Panc1 (cell line): Measurements from ENCODE around the gene ACTR3. TPM values are rescaled to one million over a fixed set of nuclear protein-coding genes. Genes with fewer than 3 reads are reported as not detected.

Source experiments
- ATAC-seq: fragments of 200-7000 bp; cut with Tn5 transposase; 2 replicates; pipeline ENCODE4 v1.9.1; 2020; ENCODE audit warnings: mild to moderate bottlenecking, moderate library complexity
- BruUV-seq: library from RNA; stranded (reverse); fragments of 400-500 nt; replicated peaks from 2 replicates; lab custom pipeline; 2021; lab: Mats Ljungman, UMichigan
- CTCF ChIA-PET: fragments of 300-600 bp; sonication (Branson Sonifier 250); formaldehyde crosslinking; loops from one replicate; lab custom pipeline; 2022; ENCODE audit warnings: antibody characterized with exemption; lab: Charles Lee
- POLR2A ChIA-PET: fragments of 300-600 bp; sonication (Branson Sonifier 250); formaldehyde crosslinking; loops from one replicate; lab custom pipeline; 2022; ENCODE audit warnings: antibody characterized with exemption; lab: Charles Lee
- DNase-seq: peaks from one replicate; pipeline ENCODE4 v3.0.0-alpha.2; 2010; ENCODE audit warnings: low read depth, low spot score
- H3K27ac ChIP-seq: 2 replicates; pipeline ENCODE4 v1.5.1; 2011; ENCODE audit warnings: mild to moderate bottlenecking, low read length, inconsistent platforms
- H3K27me3 ChIP-seq: fragments of 200-500 bp; sonication (Bioruptor generic); 2 replicates; pipeline ENCODE4 v1.6.0; 2014; ENCODE audit warnings: low read length, inconsistent platforms; ENCODE audit not compliant: control insufficient read depth, insufficient read depth
- H3K36me3 ChIP-seq: fragments of 200-500 bp; sonication (Bioruptor generic); 2 replicates; pipeline ENCODE4 v1.5.1; 2014; ENCODE audit warnings: inconsistent platforms, mild to moderate bottlenecking, low read length, moderate library complexity; ENCODE audit not compliant: control insufficient read depth, insufficient read depth
- H3K4me1 ChIP-seq: 2 replicates; pipeline ENCODE4 v1.5.1; 2011; ENCODE audit warnings: inconsistent platforms, mild to moderate bottlenecking, low read length, moderate library complexity; ENCODE audit not compliant: control insufficient read depth, insufficient read depth
- H3K4me3 ChIP-seq, 2 experiments: 2 replicates each; pipeline ENCODE4 v1.5.1; 2011 to 2012; ENCODE audit warnings: low read depth in 2 of 2, low read length in 2 of 2, mild to moderate bottlenecking in 2 of 2, inconsistent platforms in 1 of 2, moderate library complexity in 1 of 2
- H3K9me3 ChIP-seq: fragments of 200-500 bp; sonication (Bioruptor generic); 2 replicates; pipeline ENCODE4 v1.5.1; 2014; ENCODE audit warnings: low read depth, mild to moderate bottlenecking, inconsistent platforms, low read length, moderate library complexity; ENCODE audit not compliant: control insufficient read depth, insufficient read depth
- POLR2AphosphoS5 ChIP-seq: IDR thresholded peaks from 2 replicates; pipeline ENCODE4 v1.6.1; 2012; ENCODE audit warnings: mild to moderate bottlenecking, low read depth, low read length, moderate library complexity
- SIN3A ChIP-seq: IDR thresholded peaks from 2 replicates; pipeline ENCODE4 v1.6.1; 2012; ENCODE audit warnings: low read depth, mild to moderate bottlenecking, low read length, moderate library complexity, borderline replicate concordance; ENCODE audit not compliant: insufficient read depth
- TCF7L2 ChIP-seq: IDR thresholded peaks from 2 replicates; pipeline ENCODE4 v1.6.1; 2011; ENCODE audit warnings: mild to moderate bottlenecking, low read depth, low read length, inconsistent platforms
- in situ Hi-C: cut with HindIII; loops from 2 replicates; pipeline ENCODE4 v1.10.0; 2016; ENCODE audit warnings: low sequenced_read_pairs, low pct_unique_long_range_greater_than_20kb
- intact Hi-C: fragments of 100-400 bp; cut with micrococcal nuclease; formaldehyde crosslinking; loops from one replicate; pipeline ENCODE4 v1.10.0; 2022; ENCODE audit not compliant: unreplicated experiment
- total RNA-seq: library from RNA; stranded (reverse); gene quantifications from one replicate; pipeline ENCODE4 v1.2.1, GENCODE V29; 2021; ENCODE audit not compliant: unreplicated experiment
- TF ChIP-seq, protein P1 (sequence below), 2 experiments: IDR thresholded peaks; 2 replicates each; pipeline ENCODE4 v1.6.1; 2011 to 2012; ENCODE audit warnings: low read depth in 2 of 2, control low read depth in 1 of 2, low read length in 1 of 2, mild to moderate bottlenecking in 1 of 2, moderate library complexity in 1 of 2; ENCODE audit not compliant: insufficient read depth in 1 of 2
- TF ChIP-seq, protein P2 (sequence below): fragments of 450-650 bp; IDR thresholded peaks from 2 replicates; pipeline ENCODE4 v1.5.1; 2017; ENCODE audit warnings: mild to moderate bottlenecking

ACTR3 gene
- total RNA-seq, 1 experiment from 2014 or later = 347 TPM

GRCh38 chr2:114001937-114002336 lies 112.0 kb downstream of the ACTR3 start:
- no peaks in the 10 kb centered on the region for H3K36me3 ChIP-seq
- intact Hi-C loops (no loop called here), in situ Hi-C loops (no loop called here)
- DNase-seq (no peak), ATAC-seq (no peak)
- ChIA-PET POLR2A (no interaction called here), CTCF (interaction anchor here (0.6 kb wide), 1 partner anchor 14 kb away, joined by 4 read pairs; no protein-coding TSS in a partner anchor)
- no peak for TF ChIP-seq POLR2AphosphoS5
- no peak for TF ChIP-seq TCF7L2
- TF ChIP-seq, protein P1, sequence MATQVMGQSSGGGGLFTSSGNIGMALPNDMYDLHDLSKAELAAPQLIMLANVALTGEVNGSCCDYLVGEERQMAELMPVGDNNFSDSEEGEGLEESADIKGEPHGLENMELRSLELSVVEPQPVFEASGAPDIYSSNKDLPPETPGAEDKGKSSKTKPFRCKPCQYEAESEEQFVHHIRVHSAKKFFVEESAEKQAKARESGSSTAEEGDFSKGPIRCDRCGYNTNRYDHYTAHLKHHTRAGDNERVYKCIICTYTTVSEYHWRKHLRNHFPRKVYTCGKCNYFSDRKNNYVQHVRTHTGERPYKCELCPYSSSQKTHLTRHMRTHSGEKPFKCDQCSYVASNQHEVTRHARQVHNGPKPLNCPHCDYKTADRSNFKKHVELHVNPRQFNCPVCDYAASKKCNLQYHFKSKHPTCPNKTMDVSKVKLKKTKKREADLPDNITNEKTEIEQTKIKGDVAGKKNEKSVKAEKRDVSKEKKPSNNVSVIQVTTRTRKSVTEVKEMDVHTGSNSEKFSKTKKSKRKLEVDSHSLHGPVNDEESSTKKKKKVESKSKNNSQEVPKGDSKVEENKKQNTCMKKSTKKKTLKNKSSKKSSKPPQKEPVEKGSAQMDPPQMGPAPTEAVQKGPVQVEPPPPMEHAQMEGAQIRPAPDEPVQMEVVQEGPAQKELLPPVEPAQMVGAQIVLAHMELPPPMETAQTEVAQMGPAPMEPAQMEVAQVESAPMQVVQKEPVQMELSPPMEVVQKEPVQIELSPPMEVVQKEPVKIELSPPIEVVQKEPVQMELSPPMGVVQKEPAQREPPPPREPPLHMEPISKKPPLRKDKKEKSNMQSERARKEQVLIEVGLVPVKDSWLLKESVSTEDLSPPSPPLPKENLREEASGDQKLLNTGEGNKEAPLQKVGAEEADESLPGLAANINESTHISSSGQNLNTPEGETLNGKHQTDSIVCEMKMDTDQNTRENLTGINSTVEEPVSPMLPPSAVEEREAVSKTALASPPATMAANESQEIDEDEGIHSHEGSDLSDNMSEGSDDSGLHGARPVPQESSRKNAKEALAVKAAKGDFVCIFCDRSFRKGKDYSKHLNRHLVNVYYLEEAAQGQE (IDR thresholded peaks at IDR 0.05; ENCODE audit: insufficient read depth in 1 of 2, low read depth in 2 of 2, low read length in 1 of 2) = no peak
- TF ChIP-seq, protein P2, sequence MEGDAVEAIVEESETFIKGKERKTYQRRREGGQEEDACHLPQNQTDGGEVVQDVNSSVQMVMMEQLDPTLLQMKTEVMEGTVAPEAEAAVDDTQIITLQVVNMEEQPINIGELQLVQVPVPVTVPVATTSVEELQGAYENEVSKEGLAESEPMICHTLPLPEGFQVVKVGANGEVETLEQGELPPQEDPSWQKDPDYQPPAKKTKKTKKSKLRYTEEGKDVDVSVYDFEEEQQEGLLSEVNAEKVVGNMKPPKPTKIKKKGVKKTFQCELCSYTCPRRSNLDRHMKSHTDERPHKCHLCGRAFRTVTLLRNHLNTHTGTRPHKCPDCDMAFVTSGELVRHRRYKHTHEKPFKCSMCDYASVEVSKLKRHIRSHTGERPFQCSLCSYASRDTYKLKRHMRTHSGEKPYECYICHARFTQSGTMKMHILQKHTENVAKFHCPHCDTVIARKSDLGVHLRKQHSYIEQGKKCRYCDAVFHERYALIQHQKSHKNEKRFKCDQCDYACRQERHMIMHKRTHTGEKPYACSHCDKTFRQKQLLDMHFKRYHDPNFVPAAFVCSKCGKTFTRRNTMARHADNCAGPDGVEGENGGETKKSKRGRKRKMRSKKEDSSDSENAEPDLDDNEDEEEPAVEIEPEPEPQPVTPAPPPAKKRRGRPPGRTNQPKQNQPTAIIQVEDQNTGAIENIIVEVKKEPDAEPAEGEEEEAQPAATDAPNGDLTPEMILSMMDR = no peak
- no peak for TF ChIP-seq SIN3A
- H3K4me3 ChIP-seq = no peak overlapping the region
- no TSS peak for BruUV-seq
- no peaks in the 10 kb centered on the region for H3K27me3 ChIP-seq
- H3K4me1 ChIP-seq = no peaks in the 10 kb centered on the region
- H3K9me3 ChIP-seq = no peaks in the 10 kb centered on the region
- no peak overlapping the region for H3K27ac ChIP-seq

DNA sequence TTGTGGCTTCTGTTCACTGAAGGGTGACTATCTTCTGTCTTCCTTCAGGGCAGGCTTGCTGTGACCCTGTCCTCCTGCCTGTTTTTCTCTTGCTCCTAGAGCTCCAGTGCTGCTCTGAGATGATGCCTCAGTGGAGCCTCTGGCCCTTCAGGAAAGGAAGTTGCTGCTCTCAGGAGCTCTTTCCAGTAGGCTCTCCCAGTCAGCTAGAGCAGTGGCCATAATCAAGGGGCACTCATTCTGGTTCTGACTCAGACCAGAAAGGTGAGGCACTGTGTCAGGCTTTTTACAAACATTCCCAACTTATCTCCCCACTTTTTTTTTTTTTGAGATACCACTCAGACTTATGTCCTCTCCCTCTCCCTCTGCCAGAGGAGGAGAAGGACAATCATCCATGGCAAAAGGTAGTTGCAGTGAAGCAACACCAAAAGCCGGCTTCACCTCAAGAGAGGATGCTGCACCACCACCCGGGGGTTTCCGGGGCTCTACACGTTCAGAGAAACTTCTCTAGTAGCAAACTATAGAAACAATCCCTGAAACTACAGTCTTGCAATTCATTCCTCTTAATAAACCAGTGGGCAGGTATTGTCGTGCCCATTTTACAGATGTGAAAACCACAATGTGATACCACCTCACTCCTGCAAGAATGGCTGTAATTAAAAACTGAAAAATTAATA lies 115.4 kb downstream of the ACTR3 start:
- in situ Hi-C loops = no loop called here
- ATAC-seq = no peak
- DNase-seq = no peak
- H3K27ac ChIP-seq = no peak overlapping the region
- CTCF ChIA-PET = no interaction called here
- H3K4me3 ChIP-seq = no peak overlapping the region
- H3K4me1 ChIP-seq = no peaks in the 10 kb centered on the region
- intact Hi-C loops = no loop called here
- H3K27me3 ChIP-seq = no peaks in the 10 kb centered on the region
- POLR2A ChIA-PET = no interaction called here
- TF ChIP-seq, protein P2 = no peak
- no peak for TF ChIP-seq TCF7L2
- TF ChIP-seq, protein P1 (IDR thresholded peaks at IDR 0.05; ENCODE audit: insufficient read depth in 1 of 2, low read depth in 2 of 2, low read length in 1 of 2) = no peak
- no peaks in the 10 kb centered on the region for H3K36me3 ChIP-seq
- BruUV-seq = no TSS peak
- no peaks in the 10 kb centered on the region for H3K9me3 ChIP-seq
